HUDEP-2 (cell line): ENCODE measurements around the gene TMEM126A.
A peak's percentile ranks its signal among the peaks of the same experiment; 100 is the strongest.
"Not testable (repeated sequence)": the region's sequence is repeated elsewhere in the genome, so short reads cannot be mapped to it uniquely, and the experiment has no call there.

Source experiments
- DNase-seq, 76 experiments: peaks; one replicate each; lab custom pipeline; 2025; ENCODE audit not compliant: unreplicated experiment in 76 of 76; lab: John Stamatoyannopoulos, UW

The TMEM126A gene

DNA sequence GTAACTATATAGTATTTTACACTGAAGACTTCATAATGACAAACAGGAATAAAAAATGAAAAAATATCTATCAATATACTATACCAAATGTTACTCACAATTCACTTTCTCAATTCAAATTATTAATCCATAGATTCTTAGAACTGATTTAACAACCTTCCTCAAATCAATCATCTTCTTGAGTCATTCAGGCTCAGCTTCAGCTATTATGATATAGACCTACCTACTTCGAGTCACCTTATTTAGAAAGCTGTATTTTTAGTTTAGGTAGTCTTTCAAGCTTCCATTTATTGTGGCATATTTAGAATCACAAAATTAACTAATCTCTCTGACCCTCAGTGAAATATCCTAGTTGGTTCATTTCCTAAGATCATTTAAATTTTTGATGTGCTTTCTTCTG, 9.0 kb downstream of the TMEM126A start:
- DNase-seq: no peak

- no peak for DNase-seq
These were observed 10.4 kb downstream of the TMEM126A start for GRCh38 chr11:85658180-85658579.

DNA sequence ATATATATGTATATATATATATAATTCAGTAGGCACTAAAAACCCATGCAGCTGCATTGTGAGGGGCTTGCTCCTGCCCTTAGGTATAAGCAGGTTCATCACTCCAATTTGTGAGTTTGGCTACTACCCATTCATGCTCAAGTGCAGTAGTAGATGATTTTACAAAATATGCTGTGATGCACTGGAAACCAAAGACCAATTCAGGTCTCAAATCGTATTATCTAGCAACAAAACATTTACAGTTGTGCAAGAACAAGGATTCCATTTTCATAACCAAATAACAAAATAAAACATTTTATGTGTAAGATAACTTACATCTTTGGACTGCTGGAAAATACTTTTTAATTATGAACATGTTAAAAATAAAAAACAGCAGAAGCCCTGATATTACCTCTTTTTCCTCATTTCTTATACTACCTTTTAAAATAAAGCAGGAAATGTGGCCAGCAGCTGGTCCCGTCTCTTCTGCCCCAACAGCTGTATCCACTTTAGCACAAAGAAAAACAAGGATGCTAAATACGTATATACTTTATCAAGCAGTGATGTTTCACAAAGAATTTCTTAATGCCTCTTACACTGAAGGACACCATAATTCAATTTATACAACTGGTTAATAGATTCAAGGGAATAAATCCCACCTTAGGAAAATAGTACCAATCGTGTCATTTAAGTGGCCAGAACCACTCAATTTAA, 14.4 kb downstream of the TMEM126A start:
- DNase-seq: no peak

- peak in 1 of 76 experiments; percentile 2 for DNase-seq
These were observed 15.4 kb downstream of the TMEM126A start for GRCh38 chr11:85663080-85663752.

DNA sequence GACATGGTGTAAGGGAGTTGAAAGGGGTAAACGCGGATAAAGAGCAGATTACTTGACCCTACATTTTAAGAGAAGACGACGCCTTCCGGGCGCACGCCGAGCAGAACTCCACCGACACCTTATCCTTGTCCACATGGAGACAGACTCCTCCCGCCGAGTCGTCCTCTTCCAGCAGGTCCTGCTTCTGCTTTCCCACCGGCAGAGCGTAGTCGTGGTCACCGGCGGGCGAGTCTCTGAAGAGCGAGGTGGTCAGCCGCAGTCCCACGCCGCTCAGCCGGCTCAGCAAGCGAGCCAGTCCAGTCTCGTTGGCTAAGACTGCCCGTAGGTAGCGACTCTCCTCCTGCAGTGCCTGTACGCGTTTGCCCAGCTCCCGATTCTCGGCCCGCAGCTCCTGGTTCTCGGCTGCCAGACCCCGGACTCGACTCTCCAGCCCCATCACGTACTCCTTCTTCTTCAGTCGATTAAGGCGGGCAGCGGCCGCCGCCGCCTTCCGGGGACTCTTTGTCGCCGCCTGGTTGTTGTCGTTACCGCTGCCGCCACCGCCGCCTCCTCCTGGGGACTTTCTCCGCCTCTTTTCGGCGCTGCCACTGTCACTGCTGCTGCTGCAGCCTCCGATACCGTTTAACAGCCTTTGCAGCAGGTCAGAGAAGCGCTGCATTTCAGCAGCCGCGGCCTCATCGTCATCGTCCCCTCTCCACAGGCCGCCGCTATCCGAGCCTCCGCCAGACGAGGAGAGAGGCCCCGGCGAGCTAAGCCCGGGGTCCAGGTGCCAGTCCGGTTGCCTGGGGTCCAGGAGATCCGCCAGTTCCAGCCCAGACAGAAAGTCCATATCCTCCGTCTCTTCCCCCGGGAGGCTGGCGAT, 16.2 kb downstream of the TMEM126A start:
- peak in 67 of 76 experiments; percentile 7 to 75 (median 57) for DNase-seq

GRCh38 chr11:85664615-85665481, 17.1 kb downstream of the TMEM126A start, which contains the start of gene CREBZF:
Gene CREBZF (minus strand): TSS chr11:85665129. CDS start chr11:85664875, 254 bp downstream.
- peak in 75 of 76 experiments; percentile 28 to 94 (median 86) for DNase-seq

- DNase-seq: no peak
These were observed 18.0 kb downstream of the TMEM126A start for GRCh38 chr11:85665733-85666132.

DNA sequence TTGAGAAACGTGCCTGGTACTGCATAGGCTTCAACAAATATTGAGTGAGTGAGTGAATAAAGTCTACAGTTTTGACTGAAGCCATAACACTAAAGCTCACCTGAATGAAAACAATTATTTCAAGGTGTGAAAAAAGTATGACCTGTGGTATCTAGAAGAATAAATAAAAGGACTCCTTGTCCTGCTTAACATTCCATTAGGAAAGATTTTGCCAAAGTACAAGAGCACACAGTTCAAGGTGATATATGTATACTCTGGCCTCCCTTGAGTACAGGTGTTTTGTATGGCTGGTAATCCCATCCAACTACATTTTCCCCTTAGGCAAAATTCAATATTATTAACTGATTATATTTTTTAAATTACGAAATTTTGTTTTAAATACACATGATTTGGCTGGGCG, 18.9 kb downstream of the TMEM126A start:
- no peak for DNase-seq

DNA sequence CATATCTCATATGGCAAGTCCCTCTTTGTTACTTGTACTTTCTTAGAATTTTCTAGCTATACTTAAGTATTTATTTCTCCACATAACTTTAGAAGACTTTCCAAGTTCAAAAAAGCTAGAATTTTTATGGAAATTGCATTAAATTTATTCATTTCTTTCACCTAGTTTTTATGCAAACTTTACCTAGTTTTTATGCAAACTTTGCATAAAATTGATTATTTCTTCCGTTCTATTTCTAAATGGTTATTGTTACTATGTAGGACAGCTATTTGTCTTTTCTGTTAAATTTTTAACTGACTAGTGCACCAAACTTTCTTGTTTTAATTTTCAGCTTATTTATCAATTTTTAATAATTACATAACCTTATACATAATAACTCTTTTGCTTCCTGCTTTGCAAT, 20.4 kb downstream of the TMEM126A start:
- no peak for DNase-seq

DNA sequence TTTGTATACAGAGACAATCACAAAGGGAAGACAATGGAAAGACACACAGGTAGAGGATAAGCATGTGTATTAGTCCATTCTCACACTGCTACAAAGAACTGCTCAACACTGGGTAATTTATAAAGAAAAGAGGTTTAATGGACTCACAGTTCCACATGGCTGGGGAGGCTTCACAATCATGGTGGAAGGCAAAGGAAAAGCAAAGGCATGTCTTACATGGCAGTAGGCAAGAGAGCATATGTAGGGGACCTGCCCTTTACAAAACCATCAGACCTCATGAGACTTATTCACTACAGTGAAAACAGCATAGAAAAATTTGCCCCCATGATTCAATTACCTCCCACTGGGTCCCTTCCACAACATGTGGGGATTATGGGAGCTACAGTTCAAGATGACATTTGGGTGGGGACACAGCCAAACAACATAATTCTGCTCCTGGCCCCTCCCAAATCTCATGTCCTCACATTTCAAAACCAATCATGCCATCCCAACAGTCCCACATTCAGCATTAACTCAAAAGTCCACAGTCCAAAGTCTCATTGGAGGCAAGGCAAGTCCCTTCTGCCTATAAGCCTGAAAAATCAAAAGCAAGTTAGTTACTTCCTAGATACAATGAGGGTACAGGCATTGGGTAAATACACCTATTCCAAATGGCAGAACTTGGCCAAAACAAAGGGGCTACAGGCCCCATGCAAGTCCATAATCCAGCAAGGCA, 23.3 kb downstream of the TMEM126A start:
- not testable (repeated sequence) for DNase-seq

- no peak for DNase-seq
These were observed 24.5 kb downstream of the TMEM126A start for GRCh38 chr11:85672105-85672902.

DNA sequence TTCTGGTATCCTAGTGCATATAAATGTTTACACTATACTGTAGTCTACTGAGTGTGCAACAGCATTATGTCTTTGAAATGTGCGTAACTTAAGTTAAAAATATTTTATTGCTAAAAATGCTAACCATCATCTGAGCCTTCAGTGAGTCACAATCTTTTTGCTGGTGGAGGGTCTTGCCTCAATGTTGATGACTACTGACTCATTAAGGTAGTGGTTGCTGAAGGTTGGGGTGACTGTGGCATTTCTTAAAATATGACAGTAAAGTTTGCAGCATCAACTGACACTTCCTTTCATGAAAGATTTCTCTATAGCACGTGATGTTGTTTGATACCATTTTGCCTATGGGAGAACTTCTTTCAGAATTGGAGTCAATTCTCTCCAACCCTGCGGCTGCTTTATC, 25.6 kb downstream of the TMEM126A start:
- DNase-seq: no peak

DNA sequence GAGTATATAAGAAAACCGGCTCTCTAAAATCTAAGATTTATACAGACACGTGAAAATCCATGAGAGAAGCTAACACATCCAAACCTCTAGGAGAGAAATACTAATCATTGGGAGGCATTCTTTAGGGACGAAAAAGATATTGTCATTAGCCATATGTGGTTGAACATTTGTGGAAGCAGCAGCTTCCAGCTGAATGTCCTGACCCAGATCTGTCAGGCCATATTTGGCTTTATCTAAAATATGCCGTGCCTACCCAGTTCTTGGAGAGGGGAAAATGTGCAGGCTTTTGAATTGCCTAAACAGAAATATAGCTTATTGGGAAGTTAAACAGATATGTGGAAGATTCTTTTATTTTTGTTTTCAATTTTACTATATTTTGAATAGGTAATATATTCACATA, 31.8 kb downstream of the TMEM126A start:
- DNase-seq: no peak

DNA sequence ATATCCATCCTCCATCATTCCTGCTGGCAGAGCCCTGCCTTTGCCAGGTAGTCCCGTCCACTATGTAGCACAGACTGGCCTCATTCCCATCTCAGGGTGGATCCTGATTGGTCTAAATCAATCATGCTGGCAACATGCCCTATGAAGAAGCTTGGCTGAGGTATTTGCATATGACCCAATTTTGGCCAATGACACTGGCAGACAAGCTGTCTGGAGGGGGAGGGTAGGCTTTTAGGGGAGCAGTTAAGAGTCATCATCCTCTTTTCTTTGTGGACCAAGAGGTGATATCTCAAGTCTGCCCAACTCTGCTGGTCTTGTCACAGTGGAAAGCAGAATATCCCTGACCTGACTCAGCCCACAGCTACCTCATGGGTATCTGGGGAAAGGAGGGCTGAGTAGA, 33.1 kb downstream of the TMEM126A start:
- DNase-seq: peak in 1 of 76 experiments; percentile 25

- DNase-seq: no peak
These were observed 34.9 kb downstream of the TMEM126A start for GRCh38 chr11:85682330-85683305.

GRCh38 chr11:85685125-85685819, 37.5 kb downstream of the TMEM126A start:
- DNase-seq: no peak

DNA sequence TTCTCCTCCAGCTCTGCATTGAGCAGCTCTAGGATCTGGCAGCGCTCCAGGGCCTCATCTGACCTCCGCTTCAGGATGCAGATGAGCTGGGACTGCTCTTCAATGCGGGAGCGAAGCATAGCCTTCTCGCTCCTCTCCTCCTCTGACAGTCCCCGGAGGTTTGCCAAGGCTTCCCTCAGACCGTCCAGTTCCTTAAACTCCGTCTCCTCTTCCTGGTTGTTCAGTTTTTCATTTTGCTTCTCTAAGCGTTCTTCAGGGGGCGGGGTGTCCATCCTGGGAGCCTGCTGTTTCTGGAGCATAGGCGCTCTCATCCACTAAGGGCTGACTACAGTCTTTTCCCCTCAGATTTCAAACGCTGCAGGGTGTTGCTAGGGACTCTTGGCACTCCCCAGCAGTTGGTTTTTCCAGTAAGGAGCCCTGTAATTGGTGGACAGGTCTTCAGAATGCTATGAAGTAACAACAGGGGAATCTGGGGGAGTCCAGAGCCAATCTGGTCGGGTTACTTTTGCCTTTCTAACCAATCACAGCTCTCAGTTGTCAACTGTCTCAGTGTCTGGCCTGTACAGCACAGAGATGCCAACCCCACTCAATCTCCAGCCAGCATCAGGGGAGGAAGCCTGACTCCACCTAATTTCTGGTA, 38.2 kb downstream of the TMEM126A start, which contains the start of gene CCDC89:
TSS of gene CCDC89 (minus strand) at position 376 of the 640 bp plus-strand sequence. CDS start at position 311, 65 bp downstream.
- no peak for DNase-seq
